Bronchial epithelial cell (primary cell): ENCODE data around the gene CEP128. TPM values are rescaled to one million over a fixed set of nuclear protein-coding genes. Genes with fewer than 3 reads are reported as not detected.

Experiments used
- DNase-seq: peaks from one replicate; pipeline ENCODE4 v3.0.0-alpha.2; 2010; ENCODE audit warnings: low read depth
- FAIRE-seq: peaks from 2 replicates; lab custom pipeline; 2011; peaks lifted over from hg19 to GRCh38; lab: Jason Lieb, UNC
- H3K27me3 ChIP-seq: 2 replicates; pipeline ENCODE4 v1.5.1; 2011; ENCODE audit warnings: low read length; ENCODE audit not compliant: control insufficient read depth, insufficient read depth
- H3K36me3 ChIP-seq: 2 replicates; pipeline ENCODE4 v1.5.1; 2011; ENCODE audit warnings: low read length; ENCODE audit not compliant: control insufficient read depth, insufficient read depth
- H3K4me3 ChIP-seq: 2 replicates; pipeline ENCODE4 v1.5.1; 2011; ENCODE audit warnings: mild to moderate bottlenecking, low read depth, low read length, control low read depth
- CTCF ChIP-seq: IDR thresholded peaks from 2 replicates; pipeline ENCODE4 v1.5.1; 2011; ENCODE audit warnings: mild to moderate bottlenecking, moderate library complexity, low read length, control low read depth, inconsistent platforms; ENCODE audit not compliant: insufficient read depth, severe bottlenecking
- total RNA-seq: library from RNA; depleted of rRNA; stranded (reverse); fragments of >200 nt; gene quantifications from 2 replicates; pipeline ENCODE4 v1.2.1, GENCODE V29; 2014

CEP128 gene
- total RNA-seq, 1 donor from 2014 or later = 6.6 TPM

GRCh38 chr14:80847070-80847469 lies 94.5 kb downstream of the CEP128 start:
- no peaks in the 10 kb centered on the region for H3K36me3 ChIP-seq
- no peaks in the 10 kb centered on the region for H3K27me3 ChIP-seq
- no peak overlapping the region for H3K4me3 ChIP-seq
- no peak for TF ChIP-seq CTCF
- FAIRE-seq = no peak
- DNase-seq = no peak

DNA sequence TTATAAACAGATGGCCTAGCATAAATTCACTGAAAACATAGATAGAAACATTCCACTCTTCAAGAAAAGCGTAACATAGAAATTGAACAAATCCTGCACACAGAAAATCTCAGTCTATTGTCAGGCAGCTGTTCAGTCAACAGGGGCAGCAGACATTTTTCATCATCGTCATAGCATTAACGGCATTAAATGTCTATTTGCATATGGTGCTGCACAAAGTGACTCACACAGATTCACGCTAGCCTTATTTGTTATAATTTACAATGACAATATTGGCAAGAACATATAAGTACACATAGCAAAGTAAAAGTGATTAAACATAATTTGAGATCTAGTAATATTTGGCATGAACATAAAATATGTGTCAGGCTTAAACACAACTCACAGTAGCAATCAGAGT lies 95.7 kb downstream of the CEP128 start:
- no peak overlapping the region for H3K4me3 ChIP-seq
- FAIRE-seq (no peak), DNase-seq (peak; percentile 13)
- TF ChIP-seq CTCF = no peak
- no peaks in the 10 kb centered on the region for H3K27me3 ChIP-seq
- no peaks in the 10 kb centered on the region for H3K36me3 ChIP-seq

DNA sequence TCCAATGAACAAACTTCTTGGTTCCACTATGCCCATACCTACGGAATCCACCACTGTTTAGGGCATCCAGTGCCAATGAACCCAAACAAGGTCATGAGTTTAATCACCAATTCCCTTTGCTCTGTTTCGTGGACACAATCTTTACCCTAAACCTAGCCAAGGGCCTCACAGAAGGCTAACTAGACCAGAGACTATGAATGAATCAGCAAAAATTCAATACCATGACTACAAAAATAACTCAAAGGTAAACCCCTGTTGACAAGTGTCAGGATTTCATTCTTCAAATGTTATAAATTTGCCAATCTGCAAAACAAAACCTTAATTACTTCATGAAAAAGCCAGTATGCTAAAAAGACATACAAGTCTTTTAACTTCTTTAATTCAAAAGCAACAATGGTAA lies 96.7 kb downstream of the CEP128 start:
- FAIRE-seq (no peak), DNase-seq (no peak)
- Histone ChIP-seq H3K36me3 (no peaks in the 10 kb centered on the region), H3K4me3 (no peak overlapping the region), H3K27me3 (no peaks in the 10 kb centered on the region)
- TF ChIP-seq CTCF = no peak

GRCh38 chr14:80839743-80840142 lies 101.8 kb downstream of the CEP128 start:
- FAIRE-seq (no peak), DNase-seq (no peak)
- Histone ChIP-seq H3K36me3 (no peaks in the 10 kb centered on the region), H3K27me3 (no peaks in the 10 kb centered on the region), H3K4me3 (no peak overlapping the region)
- TF ChIP-seq CTCF = no peak

DNA sequence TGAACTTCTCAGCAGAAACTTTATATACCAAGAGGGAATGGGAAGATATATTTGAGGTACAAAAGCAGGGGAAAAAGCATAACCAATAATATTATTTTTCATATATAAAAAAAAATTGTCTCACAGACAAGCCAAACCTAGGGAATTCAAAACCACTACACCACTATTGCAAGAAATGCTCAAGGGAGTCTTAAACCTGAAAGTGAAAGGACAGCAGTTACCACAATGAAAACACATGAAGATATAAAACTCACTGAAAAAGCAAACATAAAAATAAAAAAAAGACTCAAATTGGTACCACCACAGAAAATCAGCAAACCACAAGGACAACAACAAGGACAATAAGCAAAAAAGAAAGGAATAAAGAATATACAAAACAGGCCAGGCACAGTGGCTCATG lies 131.9 kb downstream of the CEP128 start:
- FAIRE-seq = no peak
- TF ChIP-seq CTCF = no peak

DNA sequence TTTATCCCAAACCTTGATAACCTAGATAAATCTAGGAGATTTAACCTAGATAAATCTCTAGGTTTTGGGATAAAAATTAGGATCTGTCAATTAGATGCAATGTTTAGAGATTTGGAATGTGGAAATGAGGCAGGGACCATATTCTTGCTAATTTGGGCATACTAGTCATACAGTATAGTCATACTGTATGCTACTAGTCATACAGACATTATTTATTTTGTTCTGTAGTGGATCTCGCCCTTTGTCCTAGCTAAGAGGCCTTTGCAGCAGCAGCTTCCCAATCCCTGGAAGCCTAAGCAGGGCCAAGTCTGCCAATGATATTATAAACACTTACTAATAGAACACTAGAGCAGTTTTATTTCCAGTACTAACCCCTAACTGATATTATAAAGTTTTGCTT lies 136.4 kb downstream of the CEP128 start:
- FAIRE-seq (no peak), DNase-seq (peak; percentile 14)
- Histone ChIP-seq H3K27me3 (no peaks in the 10 kb centered on the region), H3K36me3 (no peaks in the 10 kb centered on the region), H3K4me3 (no peak overlapping the region)
- TF ChIP-seq CTCF = no peak

More for the DNA sequence above, 131.9 kb downstream of the CEP128 start:
- no peak for DNase-seq
- Histone ChIP-seq H3K36me3 (no peaks in the 10 kb centered on the region), H3K4me3 (no peak overlapping the region), H3K27me3 (no peaks in the 10 kb centered on the region)
